H1 (cell line): ENCODE results near the gene EXD3. TPM values are rescaled to one million over a fixed set of nuclear protein-coding genes. Genes with fewer than 3 reads are reported as not detected.

Experiments
- SP2 ChIP-seq: IDR thresholded peaks from 2 replicates; pipeline ENCODE4 v1.6.1; 2012; ENCODE audit warnings: mild to moderate bottlenecking, low read length, inconsistent platforms
- polyA plus RNA-seq, 7 experiments: library from polyadenylated mRNA; depleted of rRNA in 3 of 7; stranded (reverse) in 5 of 7; unstranded in 2 of 7; fragments of >200 nt in 5 of 7; fragments of 200-250 nt in 2 of 7; gene quantifications; 1 replicate in 5 of 7; 2 replicates in 1 of 7; 4 replicates in 1 of 7; pipeline versions ENCODE4 v1.2.1 to v1.2.3, GENCODE V29; 2011 to 2013; ENCODE audit warnings: missing spikeins in 2 of 7, mixed read lengths in 2 of 7
- total RNA-seq: library from RNA; stranded (reverse); fragmentation: NEBNext Ultra II Directional; extraction: Animal tissue kit (Norgen Biotek cat#: 25700); gene quantifications from 2 replicates; pipeline ENCODE4 v1.2.1, GENCODE V29; 2021

Gene EXD3
- total and polyA plus RNA-seq, 2 of the 8 experiments (the other 6 are each of a cell fraction or from before 2014, with no cell fraction given): 7.2 to 9.4 TPM

GRCh38 chr9:137281345-137282116, 141.4 kb downstream of the EXD3 start (continued):
- TF ChIP-seq SP2: no peak
- TF ChIP-seq, all 59 proteins: peak for 4
